PFSK-1 (cell line): ENCODE data around the gene C6.

Source experiments
- POLR2AphosphoS5 ChIP-seq: IDR thresholded peaks from 2 replicates; pipeline ENCODE4 v1.6.1; 2012; ENCODE audit warnings: low read depth, mild to moderate bottlenecking, control low read depth, low read length, moderate library complexity
- TF ChIP-seq, protein P1 (sequence below), 2 experiments: IDR thresholded peaks; 2 replicates each; pipeline versions ENCODE4 v1.6.1 to v1.8.0; 2011 to 2012; ENCODE audit warnings: low read depth in 2 of 2, low read length in 2 of 2, control low read depth in 1 of 2, inconsistent platforms in 1 of 2, mild to moderate bottlenecking in 1 of 2, moderate library complexity in 1 of 2; ENCODE audit not compliant: insufficient read depth in 1 of 2

DNA sequence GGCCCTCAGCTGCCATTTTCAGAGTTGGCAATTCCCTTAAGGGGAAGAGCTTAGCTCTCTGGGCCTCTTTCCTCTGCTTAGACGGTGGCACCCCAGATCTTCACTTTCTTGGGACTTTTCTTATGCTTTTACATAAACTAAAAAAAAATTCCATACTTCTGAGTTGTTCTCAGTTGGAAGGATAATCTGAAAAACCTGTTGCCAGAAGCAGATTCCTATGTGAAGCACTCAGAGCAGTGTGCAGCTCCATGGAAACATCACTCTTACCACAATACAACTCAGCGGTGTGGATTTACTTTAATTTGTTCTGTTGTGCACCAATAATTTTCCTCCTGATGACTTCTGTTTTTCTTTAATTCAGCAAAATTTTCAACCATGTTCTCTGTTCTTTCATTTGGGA is 98.1 kb downstream of the C6 start:
- TF ChIP-seq, protein P1, sequence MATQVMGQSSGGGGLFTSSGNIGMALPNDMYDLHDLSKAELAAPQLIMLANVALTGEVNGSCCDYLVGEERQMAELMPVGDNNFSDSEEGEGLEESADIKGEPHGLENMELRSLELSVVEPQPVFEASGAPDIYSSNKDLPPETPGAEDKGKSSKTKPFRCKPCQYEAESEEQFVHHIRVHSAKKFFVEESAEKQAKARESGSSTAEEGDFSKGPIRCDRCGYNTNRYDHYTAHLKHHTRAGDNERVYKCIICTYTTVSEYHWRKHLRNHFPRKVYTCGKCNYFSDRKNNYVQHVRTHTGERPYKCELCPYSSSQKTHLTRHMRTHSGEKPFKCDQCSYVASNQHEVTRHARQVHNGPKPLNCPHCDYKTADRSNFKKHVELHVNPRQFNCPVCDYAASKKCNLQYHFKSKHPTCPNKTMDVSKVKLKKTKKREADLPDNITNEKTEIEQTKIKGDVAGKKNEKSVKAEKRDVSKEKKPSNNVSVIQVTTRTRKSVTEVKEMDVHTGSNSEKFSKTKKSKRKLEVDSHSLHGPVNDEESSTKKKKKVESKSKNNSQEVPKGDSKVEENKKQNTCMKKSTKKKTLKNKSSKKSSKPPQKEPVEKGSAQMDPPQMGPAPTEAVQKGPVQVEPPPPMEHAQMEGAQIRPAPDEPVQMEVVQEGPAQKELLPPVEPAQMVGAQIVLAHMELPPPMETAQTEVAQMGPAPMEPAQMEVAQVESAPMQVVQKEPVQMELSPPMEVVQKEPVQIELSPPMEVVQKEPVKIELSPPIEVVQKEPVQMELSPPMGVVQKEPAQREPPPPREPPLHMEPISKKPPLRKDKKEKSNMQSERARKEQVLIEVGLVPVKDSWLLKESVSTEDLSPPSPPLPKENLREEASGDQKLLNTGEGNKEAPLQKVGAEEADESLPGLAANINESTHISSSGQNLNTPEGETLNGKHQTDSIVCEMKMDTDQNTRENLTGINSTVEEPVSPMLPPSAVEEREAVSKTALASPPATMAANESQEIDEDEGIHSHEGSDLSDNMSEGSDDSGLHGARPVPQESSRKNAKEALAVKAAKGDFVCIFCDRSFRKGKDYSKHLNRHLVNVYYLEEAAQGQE (IDR thresholded peaks at IDR 0.05; ENCODE audit: insufficient read depth in 1 of 2, low read depth in 2 of 2, low read length in 2 of 2), result no peak
- TF ChIP-seq POLR2AphosphoS5, result no peak
